IMR-90 (cell line): Measurements from ENCODE around the gene ZNF169. TPM values are rescaled to one million over a fixed set of nuclear protein-coding genes. Genes with fewer than 3 reads are reported as not detected.
"Not testable (repeated sequence)": the region's sequence is repeated elsewhere in the genome, so short reads cannot be mapped to it uniquely, and the experiment has no call there.

Source experiments
- ATAC-seq: fragments of 200-7000 bp; cut with Tn5 transposase; 2 replicates; pipeline ENCODE4 v1.9.1; 2020; ENCODE audit warnings: low read depth, mild to moderate bottlenecking, moderate library complexity
- BruUV-seq: library from RNA; stranded (reverse); fragments of 400-500 nt; replicated peaks from 2 replicates; lab custom pipeline; 2021; lab: Mats Ljungman, UMichigan
- CTCF ChIA-PET: fragments of 300-600 bp; formaldehyde crosslinking; extraction: SDS; loops from one replicate; lab custom pipeline; 2021; ENCODE audit warnings: antibody characterized with exemption; lab: Yijun Ruan, JAX
- POLR2A ChIA-PET: fragments of 300-600 bp; sonication (Branson Sonifier 250); formaldehyde crosslinking; loops from one replicate; lab custom pipeline; 2022; ENCODE audit warnings: antibody characterized with exemption; ENCODE audit not compliant: unreplicated experiment; lab: Charles Lee
- DNase-seq: peaks from one replicate; pipeline ENCODE4 v3.0.0; 2013
- H2AFZ ChIP-seq: replicated peaks from 2 replicates; pipeline ENCODE3; 2013; ENCODE audit warnings: low read length, mild to moderate bottlenecking; ENCODE audit not compliant: poor library complexity
- H2AK5ac ChIP-seq: 2 replicates; pipeline ENCODE4 v1.6.1; 2013; ENCODE audit warnings: low read depth, low read length, inconsistent platforms
- H2AK9ac ChIP-seq: replicated peaks from 2 replicates; pipeline ENCODE3; 2013; ENCODE audit warnings: mild to moderate bottlenecking, low read depth, low read length, moderate library complexity; ENCODE audit not compliant: poor library complexity
- H2BK120ac ChIP-seq: 2 replicates; pipeline ENCODE4 v1.6.1; 2013; ENCODE audit warnings: low read depth, low read length, inconsistent platforms
- H2BK15ac ChIP-seq: 3 replicates; pipeline ENCODE4 v1.6.1; 2013; ENCODE audit warnings: low read depth, low read length, inconsistent platforms
- H2BK20ac ChIP-seq: 2 replicates; pipeline ENCODE4 v1.6.1; 2013; ENCODE audit warnings: low read depth, mild to moderate bottlenecking, inconsistent platforms, low read length, moderate library complexity
- H2BK5ac ChIP-seq: 2 replicates; pipeline ENCODE4 v1.6.1; 2013; ENCODE audit warnings: mild to moderate bottlenecking, low read depth, low read length, inconsistent platforms; ENCODE audit not compliant: poor library complexity, severe bottlenecking
- H3K14ac ChIP-seq: replicated peaks from 2 replicates; pipeline ENCODE4 v1.6.1; 2013; ENCODE audit warnings: low read depth, low read length, inconsistent platforms
- H3K18ac ChIP-seq: 2 replicates; pipeline ENCODE4 v1.6.1; 2013; ENCODE audit warnings: low read depth, low read length, control low read depth
- H3K23ac ChIP-seq: 2 replicates; pipeline ENCODE4 v1.6.1; 2013; ENCODE audit warnings: low read depth, low read length, inconsistent platforms
- H3K27ac ChIP-seq: 2 replicates; pipeline ENCODE4 v1.5.1; 2013; ENCODE audit warnings: mild to moderate bottlenecking, control low read depth, low read length; ENCODE audit not compliant: insufficient read depth
- H3K27me3 ChIP-seq: 2 replicates; pipeline ENCODE4 v1.6.1; 2013; ENCODE audit warnings: low read length; ENCODE audit not compliant: control insufficient read depth, insufficient read depth
- H3K36me3 ChIP-seq: 2 replicates; pipeline ENCODE4 v1.6.1; 2013; ENCODE audit warnings: low read length, mixed read lengths; ENCODE audit not compliant: control insufficient read depth, insufficient read depth
- H3K4ac ChIP-seq: 2 replicates; pipeline ENCODE4 v1.6.1; 2013; ENCODE audit warnings: low read depth, low read length, inconsistent platforms
- H3K4me1 ChIP-seq: 2 replicates; pipeline ENCODE4 v1.6.1; 2013; ENCODE audit warnings: low read length, mixed read lengths; ENCODE audit not compliant: control insufficient read depth, insufficient read depth
- H3K4me2 ChIP-seq: 2 replicates; pipeline ENCODE4 v1.6.1; 2013; ENCODE audit warnings: low read depth, mild to moderate bottlenecking, control low read depth, low read length, moderate library complexity
- H3K4me3 ChIP-seq: 2 replicates; pipeline ENCODE4 v1.5.1; 2013; ENCODE audit warnings: low read depth, mild to moderate bottlenecking, control low read depth, low read length, moderate library complexity; ENCODE audit not compliant: insufficient read depth
- H3K56ac ChIP-seq: 2 replicates; pipeline ENCODE4 v1.6.1; 2013; ENCODE audit warnings: low read length, inconsistent platforms; ENCODE audit not compliant: insufficient read depth; ENCODE audit errors: extremely low read depth
- H3K79me1 ChIP-seq, 2 experiments: 2 replicates each; pipeline ENCODE4 v1.6.1; 2013; ENCODE audit warnings: low read length in 2 of 2, inconsistent platforms in 1 of 2, low read depth in 1 of 2
- H3K9ac ChIP-seq: 2 replicates; pipeline ENCODE4 v1.6.1; 2013; ENCODE audit warnings: low read depth, low read length, control low read depth
- H3K9me1 ChIP-seq: 2 replicates; pipeline ENCODE4 v1.6.1; 2013; ENCODE audit warnings: low read length, inconsistent platforms; ENCODE audit not compliant: insufficient read depth
- H3K9me3 ChIP-seq: 2 replicates; pipeline ENCODE4 v1.6.1; 2013; ENCODE audit warnings: low read length; ENCODE audit not compliant: control insufficient read depth, insufficient read depth
- H4K20me1 ChIP-seq: 2 replicates; pipeline ENCODE4 v1.6.1; 2013; ENCODE audit warnings: low read length, inconsistent platforms; ENCODE audit not compliant: insufficient read depth
- H4K5ac ChIP-seq: 2 replicates; pipeline ENCODE4 v1.6.1; 2013; ENCODE audit warnings: mild to moderate bottlenecking, low read depth, low read length, control low read depth
- H4K8ac ChIP-seq, 2 experiments: 2 replicates each; pipeline ENCODE4 v1.6.1; 2013; ENCODE audit warnings: low read depth in 2 of 2, low read length in 2 of 2, control low read depth in 1 of 2, inconsistent platforms in 1 of 2
- H4K91ac ChIP-seq: 2 replicates; pipeline ENCODE4 v1.6.1; 2013; ENCODE audit warnings: low read depth, low read length, inconsistent platforms; ENCODE audit not compliant: insufficient read depth
- MAFK ChIP-seq: IDR thresholded peaks from 2 replicates; pipeline ENCODE4 v1.6.1; 2012; ENCODE audit warnings: low read depth, low read length, improper control_type of control experiment
- NFE2L2 ChIP-seq: fragments of 150-350 bp; IDR thresholded peaks from 2 replicates; pipeline ENCODE4 v1.6.1; 2016; ENCODE audit warnings: low read depth, mild to moderate bottlenecking, low read length
- POLR2A ChIP-seq: IDR thresholded peaks from 2 replicates; pipeline ENCODE4 v1.6.1; 2012; ENCODE audit warnings: mild to moderate bottlenecking, low read depth, low read length
- RCOR1 ChIP-seq: IDR thresholded peaks from 2 replicates; pipeline ENCODE4 v1.6.1; 2012; ENCODE audit warnings: mild to moderate bottlenecking, low read length, improper control_type of control experiment; ENCODE audit not compliant: insufficient replicate concordance
- RFX5 ChIP-seq: IDR thresholded peaks from 2 replicates; pipeline ENCODE4 v1.8.0; 2012; ENCODE audit warnings: low read depth, mild to moderate bottlenecking, low read length, moderate library complexity
- SMC3 ChIP-seq: fragments of 150-350 bp; IDR thresholded peaks from 2 replicates; pipeline ENCODE4 v1.6.1; 2016; ENCODE audit warnings: low read depth, mild to moderate bottlenecking, antibody characterized with exemption, low read length, moderate library complexity
- WGBS, 2 experiments: methylation state at CpG; one replicate each; pipeline versions ENCODE4 v1.1.5 to v1.1.7; 2013; ENCODE audit warnings: missing lambda C conversion rate in 2 of 2; ENCODE audit not compliant: insufficient read length in 1 of 2; ENCODE audit errors: extremely low coverage in 2 of 2; 5-methylcytosine and 5-hydroxymethylcytosine counted together
- dilution Hi-C: fragments of 300-500 bp; cut with HindIII; formaldehyde crosslinking; loops from one replicate; pipeline ENCODE4 v1.14.3; 2018; ENCODE audit warnings: low sequenced_read_pairs; ENCODE audit not compliant: unreplicated experiment
- in situ Hi-C: fragments of 300-500 bp; cut with MboI; formaldehyde crosslinking; loops from 3 replicates; pipeline ENCODE4 v1.14.3; 2019; ENCODE audit warnings: low sequenced_read_pairs, inconsistent platforms, mixed read lengths
- intact Hi-C: fragments of 100-400 bp; cut with micrococcal nuclease; formaldehyde crosslinking; loops from 2 replicates; pipeline ENCODE4 v1.10.0; 2022
- polyA plus RNA-seq, 3 experiments: library from polyadenylated mRNA; depleted of rRNA; stranded (reverse); fragments of >200 nt; gene quantifications; 2 replicates each; pipeline ENCODE4 v1.2.3, GENCODE V29; 2012; ENCODE audit warnings: low replicate concordance in 1 of 3
- total RNA-seq: library from RNA; depleted of rRNA; stranded (reverse); fragments of >200 nt; gene quantifications from 2 replicates; pipeline ENCODE4 v1.2.3, GENCODE V29; 2012
- TF ChIP-seq, protein P1 (sequence below): conservative IDR thresholded peaks from 2 replicates; pipeline ENCODE4 v1.5.1; 2012; ENCODE audit warnings: mild to moderate bottlenecking, low read depth, low read length, improper control_type of control experiment

Gene ZNF169
- total and polyA plus RNA-seq, 2 of the 4 experiments (the other 2 are of a cell fraction) = 2.7 to 3.2 TPM

GRCh38 chr9:94256007-94256406 is 3.1 kb upstream of the ZNF169 start:
- no peak overlapping the region for H3K9ac ChIP-seq
- peaks cover 6 to 13% of the 10 kb centered on the region in 2 experiments; a peak in 3 of 4 replicates for H3K79me1 ChIP-seq
- no peak overlapping the region for H4K5ac ChIP-seq
- H4K8ac ChIP-seq = no peak overlapping the region
- no peak overlapping the region for H3K4me2 ChIP-seq
- H3K27ac ChIP-seq = no peak overlapping the region
- H4K20me1 ChIP-seq = no peaks in the 10 kb centered on the region
- H2BK5ac ChIP-seq = no peak overlapping the region
- H2AK5ac ChIP-seq = no peak overlapping the region
- no peak overlapping the region for H3K56ac ChIP-seq
- no peak overlapping the region for H3K4me3 ChIP-seq
- intact Hi-C loops (no loop called here), in situ Hi-C loops (loop anchor here (25.0 kb wide), 1 partner anchor 94 kb away; no protein-coding TSS in a partner anchor), dilution Hi-C loops (no loop called here)
- no peaks in the 10 kb centered on the region for H3K4me1 ChIP-seq
- no peak overlapping the region for H3K23ac ChIP-seq
- H3K27me3 ChIP-seq = peaks cover 6% of the 10 kb centered on the region
- no CpG with 5 or more reads among the region's 2 CpGs for WGBS, 2 experiments
- CTCF ChIA-PET = no interaction called here
- H2BK15ac ChIP-seq = no peak overlapping the region
- H2BK120ac ChIP-seq = no peak overlapping the region
- no TSS peak for BruUV-seq
- H3K9me3 ChIP-seq = no peaks in the 10 kb centered on the region
- H3K18ac ChIP-seq = no peak overlapping the region
- no peak overlapping the region for H3K14ac ChIP-seq
- no peaks in the 10 kb centered on the region for H3K36me3 ChIP-seq
- no peak overlapping the region for H2AFZ ChIP-seq
- no peak overlapping the region for H3K4ac ChIP-seq
- TF ChIP-seq MAFK (no peak), RCOR1 (no peak), SMC3 (no peak), POLR2A (no peak), NFE2L2 (no peak), RFX5 (no peak)
- TF ChIP-seq, protein P1, sequence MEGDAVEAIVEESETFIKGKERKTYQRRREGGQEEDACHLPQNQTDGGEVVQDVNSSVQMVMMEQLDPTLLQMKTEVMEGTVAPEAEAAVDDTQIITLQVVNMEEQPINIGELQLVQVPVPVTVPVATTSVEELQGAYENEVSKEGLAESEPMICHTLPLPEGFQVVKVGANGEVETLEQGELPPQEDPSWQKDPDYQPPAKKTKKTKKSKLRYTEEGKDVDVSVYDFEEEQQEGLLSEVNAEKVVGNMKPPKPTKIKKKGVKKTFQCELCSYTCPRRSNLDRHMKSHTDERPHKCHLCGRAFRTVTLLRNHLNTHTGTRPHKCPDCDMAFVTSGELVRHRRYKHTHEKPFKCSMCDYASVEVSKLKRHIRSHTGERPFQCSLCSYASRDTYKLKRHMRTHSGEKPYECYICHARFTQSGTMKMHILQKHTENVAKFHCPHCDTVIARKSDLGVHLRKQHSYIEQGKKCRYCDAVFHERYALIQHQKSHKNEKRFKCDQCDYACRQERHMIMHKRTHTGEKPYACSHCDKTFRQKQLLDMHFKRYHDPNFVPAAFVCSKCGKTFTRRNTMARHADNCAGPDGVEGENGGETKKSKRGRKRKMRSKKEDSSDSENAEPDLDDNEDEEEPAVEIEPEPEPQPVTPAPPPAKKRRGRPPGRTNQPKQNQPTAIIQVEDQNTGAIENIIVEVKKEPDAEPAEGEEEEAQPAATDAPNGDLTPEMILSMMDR = no peak
- H2BK20ac ChIP-seq = no peak overlapping the region
- H2AK9ac ChIP-seq = no peak overlapping the region
- ATAC-seq (no peak), DNase-seq (no peak)
- no peaks in the 10 kb centered on the region for H3K9me1 ChIP-seq
- H4K91ac ChIP-seq = no peak overlapping the region
- POLR2A ChIA-PET = no interaction called here

DNA sequence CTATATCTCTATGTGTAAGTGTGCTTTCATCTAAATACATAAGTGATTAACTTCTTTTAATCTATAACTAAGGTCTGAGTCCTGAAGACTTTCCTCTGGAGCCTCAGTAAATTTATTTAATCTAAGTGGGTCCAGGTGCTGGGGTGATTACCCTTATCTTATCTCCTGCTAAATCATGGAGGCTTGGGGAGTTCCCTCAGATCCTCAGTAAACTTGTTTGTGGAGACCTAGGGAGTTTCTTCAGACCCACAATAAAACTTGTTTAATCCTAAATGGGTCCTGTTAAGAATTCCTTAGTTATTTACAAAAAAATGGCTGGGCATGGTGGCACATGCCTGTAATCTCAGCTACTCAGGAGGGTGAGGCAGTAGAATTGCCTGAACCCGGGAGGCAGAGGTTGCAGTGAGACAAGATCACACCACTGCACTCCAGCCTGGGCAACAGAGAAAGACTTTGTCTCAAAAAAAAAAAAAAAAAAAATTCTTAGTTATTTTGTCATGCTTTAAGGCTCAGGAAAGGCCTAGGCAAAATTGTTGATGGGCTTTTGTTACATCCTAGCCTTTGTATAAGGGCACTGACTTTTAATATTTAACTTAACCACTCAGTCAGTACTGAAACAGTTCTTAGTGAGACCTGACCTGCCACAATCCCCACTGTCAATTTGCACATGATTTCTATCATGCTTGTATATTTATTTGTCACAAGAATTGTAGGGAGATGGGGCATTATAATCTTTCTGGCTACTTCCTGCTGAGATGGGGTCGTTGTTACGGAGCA is 6.7 kb downstream of the ZNF169 start:
- in situ Hi-C loops = loop anchor here (25.0 kb wide), 1 partner anchor 104 kb away; no protein-coding TSS in a partner anchor
- H2BK15ac ChIP-seq, H3K18ac ChIP-seq, H3K4me2 ChIP-seq, H3K4ac ChIP-seq, BruUV-seq, H2BK120ac ChIP-seq, ATAC-seq, H3K79me1 ChIP-seq, DNase-seq, H3K4me1 ChIP-seq, dilution Hi-C loops, H3K14ac ChIP-seq, H4K5ac ChIP-seq, H3K4me3 ChIP-seq, H4K91ac ChIP-seq, H3K36me3 ChIP-seq, H4K20me1 ChIP-seq, H2BK20ac ChIP-seq, H4K8ac ChIP-seq, CTCF ChIA-PET, H2BK5ac ChIP-seq, H2AK5ac ChIP-seq, H3K9me1 ChIP-seq, H2AK9ac ChIP-seq, H2AFZ ChIP-seq, H3K9me3 ChIP-seq, H3K27ac ChIP-seq, intact Hi-C loops, H3K27me3 ChIP-seq, H3K23ac ChIP-seq, H3K56ac ChIP-seq, H3K9ac ChIP-seq: not testable (repeated sequence)
- 80% methylated on average over 2 of the region's 3 CpGs; no CpG with 5 or more reads in 1 of the 2 experiments for WGBS, 2 experiments
- POLR2A ChIA-PET = interaction anchor here (0.7 kb wide), 1 partner anchor 13 kb away, joined by 3 read pairs; no protein-coding TSS in a partner anchor
